Caco-2 (cell line): Measurements from ENCODE around the gene NPHP4. TPM values are rescaled to one million over a fixed set of nuclear protein-coding genes. Genes with fewer than 3 reads are reported as not detected.

ENCODE experiments used
- BruUV-seq: library from RNA; stranded (reverse); fragments of 400-500 nt; replicated peaks from 2 replicates; lab custom pipeline; 2021; lab: Mats Ljungman, UMichigan
- CTCF ChIA-PET: fragments of 300-600 bp; sonication (Branson Sonifier 250); formaldehyde crosslinking; loops from one replicate; lab custom pipeline; 2022; ENCODE audit warnings: antibody characterized with exemption; lab: Charles Lee
- POLR2A ChIA-PET: fragments of 300-600 bp; sonication (Branson Sonifier 250); formaldehyde crosslinking; loops from one replicate; lab custom pipeline; 2022; ENCODE audit warnings: antibody characterized with exemption; lab: Charles Lee
- DNase-seq, 2 experiments: peaks; one replicate each; pipeline versions ENCODE4 v3.0.0 to v3.0.0-alpha.2; 2020 to 2022
- H3K27me3 ChIP-seq: replicated peaks from 2 replicates; pipeline ENCODE4 v1.6.0; 2011; ENCODE audit warnings: low read length; ENCODE audit not compliant: control insufficient read depth, insufficient read depth
- H3K36me3 ChIP-seq: 2 replicates; pipeline ENCODE4 v1.5.1; 2011; ENCODE audit warnings: low read length; ENCODE audit not compliant: control insufficient read depth, insufficient read depth
- H3K4me1 ChIP-seq: fragments of 250-450 bp; sonication (Bioruptor Pico); 2 replicates; pipeline ENCODE4 v1.5.1; 2020; ENCODE audit warnings: mild to moderate bottlenecking
- H3K4me3 ChIP-seq: 2 replicates; pipeline ENCODE4 v1.5.1; 2011; ENCODE audit warnings: low read depth, mild to moderate bottlenecking, control low read depth, low read length
- H3K9me3 ChIP-seq: fragments of 250-450 bp; sonication (Bioruptor Pico); 2 replicates; pipeline ENCODE4 v1.5.1; 2020; ENCODE audit warnings: mild to moderate bottlenecking, moderate library complexity
- H3K27ac Mint-ChIP-seq: one replicate; pipeline ENCODE4 v1.8.0; 2022; ENCODE audit warnings: mixed read lengths; ENCODE audit not compliant: unreplicated experiment
- H3K27me3 Mint-ChIP-seq: one replicate; pipeline ENCODE4 v1.8.0; 2022; ENCODE audit warnings: mixed read lengths; ENCODE audit not compliant: insufficient read depth, unreplicated experiment
- H3K36me3 Mint-ChIP-seq: one replicate; pipeline ENCODE4 v1.8.0; 2022; ENCODE audit warnings: mild to moderate bottlenecking, mixed read lengths; ENCODE audit not compliant: insufficient read depth, unreplicated experiment
- H3K4me1 Mint-ChIP-seq: one replicate; pipeline ENCODE4 v1.8.0; 2022; ENCODE audit warnings: low read depth, mixed read lengths; ENCODE audit not compliant: unreplicated experiment
- H3K4me3 Mint-ChIP-seq: one replicate; pipeline ENCODE4 v1.8.0; 2022; ENCODE audit warnings: mild to moderate bottlenecking, moderate library complexity, mixed read lengths; ENCODE audit not compliant: unreplicated experiment
- H3K9me3 Mint-ChIP-seq: one replicate; pipeline ENCODE4 v1.8.0; 2022; ENCODE audit warnings: mixed read lengths; ENCODE audit not compliant: unreplicated experiment
- CTCF ChIP-seq, 2 experiments: fragments of 200-600 bp in 1 of 2; IDR thresholded peaks; 1 replicate in 1 of 2; 2 replicates in 1 of 2; pipeline versions ENCODE4 v1.5.1 to v1.8.0; 2011 to 2022; ENCODE audit warnings: antibody characterized with exemption in 1 of 2, control low read depth in 1 of 2, inconsistent platforms in 1 of 2, low read depth in 1 of 2, low read length in 1 of 2, mild to moderate bottlenecking in 1 of 2, moderate library complexity in 1 of 2; ENCODE audit not compliant: insufficient read depth in 1 of 2, severe bottlenecking in 1 of 2, unreplicated experiment in 1 of 2
- intact Hi-C: fragments of 100-400 bp; cut with micrococcal nuclease; formaldehyde crosslinking; loops from one replicate; pipeline ENCODE4 v1.10.0; 2022; ENCODE audit not compliant: unreplicated experiment
- total RNA-seq: library from RNA; stranded (reverse); gene quantifications from 2 replicates; pipeline ENCODE4 v1.2.3, GENCODE V29; 2022

Gene NPHP4
- total RNA-seq, 1 experiment from 2014 or later = 12.3 TPM

- CTCF ChIA-PET = no interaction called here
- intact Hi-C loops = no loop called here
- peaks cover 18% of the 10 kb centered on the region for H3K36me3 Mint-ChIP-seq
Observed at GRCh38 chr1:5977494-5978444, 14.5 kb downstream of the NPHP4 start.

GRCh38 chr1:5976726-5977493, 15.3 kb downstream of the NPHP4 start:
- ChIA-PET POLR2A (no interaction called here), CTCF (no interaction called here)
- BruUV-seq = no TSS peak

More at GRCh38 chr1:5977494-5978444, 14.5 kb downstream of the NPHP4 start:
- no TSS peak for BruUV-seq
- H3K9me3 Mint-ChIP-seq = no peaks in the 10 kb centered on the region
- Histone ChIP-seq H3K36me3 (no peaks in the 10 kb centered on the region; the same call in 1 of the 2 replicates), H3K27me3 (no peaks in the 10 kb centered on the region), H3K9me3 (no peaks in the 10 kb centered on the region), H3K4me3 (no peak overlapping the region), H3K4me1 (no peaks in the 10 kb centered on the region)
- TF ChIP-seq CTCF (IDR thresholded peaks at IDR 0.05; ENCODE audit: insufficient read depth in 1 of 2, low read depth in 1 of 2, low read length in 1 of 2, severe bottlenecking in 1 of 2, unreplicated experiment in 1 of 2) = no peak
- peak overlapping the region; percentile 59 for H3K27ac Mint-ChIP-seq
- H3K4me3 Mint-ChIP-seq = no peak overlapping the region
- DNase-seq = no peak
- no peaks in the 10 kb centered on the region for H3K4me1 Mint-ChIP-seq
- H3K27me3 Mint-ChIP-seq = no peaks in the 10 kb centered on the region
- POLR2A ChIA-PET = no interaction called here

More at GRCh38 chr1:5976726-5977493, 15.3 kb downstream of the NPHP4 start:
- TF ChIP-seq CTCF (IDR thresholded peaks at IDR 0.05; ENCODE audit: insufficient read depth in 1 of 2, low read depth in 1 of 2, low read length in 1 of 2, severe bottlenecking in 1 of 2, unreplicated experiment in 1 of 2) = no peak
- Mint-ChIP-seq H3K36me3 (peaks cover 18% of the 10 kb centered on the region), H3K4me1 (no peaks in the 10 kb centered on the region), H3K9me3 (no peaks in the 10 kb centered on the region), H3K4me3 (no peak overlapping the region), H3K27ac (no peak overlapping the region), H3K27me3 (no peaks in the 10 kb centered on the region)
- DNase-seq = no peak
- Histone ChIP-seq H3K4me3 (no peak overlapping the region), H3K27me3 (no peaks in the 10 kb centered on the region), H3K4me1 (no peaks in the 10 kb centered on the region), H3K36me3 (no peaks in the 10 kb centered on the region; the same call in 1 of the 2 replicates), H3K9me3 (no peaks in the 10 kb centered on the region)
- intact Hi-C loops = no loop called here
